ENCODE measurements around the gene THBS2.

The THBS2 gene

GRCh38 chr6:169251371-169251802 lies 2.3 kb downstream of the THBS2 start:
- in situ Hi-C loops (cut with MboI; ENCODE audit: low pct_unique_long_range_greater_than_20kb, low sequenced_read_pairs, unreplicated experiment) = no loop called here
- no peak for TF ChIP-seq CTCF (IDR thresholded peaks at IDR 0.05; ENCODE audit: extremely low read depth, insufficient read depth, missing control alignments)
- DNase-seq (ENCODE audit: low spot score) = no peak

GRCh38 chr6:169250660-169251059 lies 3.0 kb downstream of the THBS2 start:
- no peak for DNase-seq (ENCODE audit: low spot score)
- TF ChIP-seq CTCF (IDR thresholded peaks at IDR 0.05; ENCODE audit: extremely low read depth, insufficient read depth, missing control alignments) = no peak
- in situ Hi-C loops (cut with MboI; ENCODE audit: low pct_unique_long_range_greater_than_20kb, low sequenced_read_pairs, unreplicated experiment) = no loop called here

- no peak for TF ChIP-seq CTCF (IDR thresholded peaks at IDR 0.05; ENCODE audit: extremely low read depth, insufficient read depth, missing control alignments)
- DNase-seq (ENCODE audit: low spot score) = no peak
- in situ Hi-C loops (cut with MboI; ENCODE audit: low pct_unique_long_range_greater_than_20kb, low sequenced_read_pairs, unreplicated experiment) = no loop called here
Measured at GRCh38 chr6:169249057-169249456, 4.6 kb downstream of the THBS2 start.

GRCh38 chr6:169248521-169248971 lies 5.1 kb downstream of the THBS2 start:
- DNase-seq (ENCODE audit: low spot score) = no peak
- in situ Hi-C loops (cut with MboI; ENCODE audit: low pct_unique_long_range_greater_than_20kb, low sequenced_read_pairs, unreplicated experiment) = no loop called here
- no peak for TF ChIP-seq CTCF (IDR thresholded peaks at IDR 0.05; ENCODE audit: extremely low read depth, insufficient read depth, missing control alignments)

- TF ChIP-seq CTCF (IDR thresholded peaks at IDR 0.05; ENCODE audit: extremely low read depth, insufficient read depth, missing control alignments) = no peak
- no peak for DNase-seq (ENCODE audit: low spot score)
- in situ Hi-C loops (cut with MboI; ENCODE audit: low pct_unique_long_range_greater_than_20kb, low sequenced_read_pairs, unreplicated experiment) = no loop called here
Measured at GRCh38 chr6:169247991-169248390, 5.7 kb downstream of the THBS2 start.

GRCh38 chr6:169247419-169247818 lies 6.2 kb downstream of the THBS2 start:
- no peak for TF ChIP-seq CTCF (IDR thresholded peaks at IDR 0.05; ENCODE audit: extremely low read depth, insufficient read depth, missing control alignments)
- in situ Hi-C loops (cut with MboI; ENCODE audit: low pct_unique_long_range_greater_than_20kb, low sequenced_read_pairs, unreplicated experiment) = no loop called here
- no peak for DNase-seq (ENCODE audit: low spot score)

- in situ Hi-C loops (cut with MboI; ENCODE audit: low pct_unique_long_range_greater_than_20kb, low sequenced_read_pairs, unreplicated experiment) = no loop called here
- no peak for DNase-seq (ENCODE audit: low spot score)
- no peak for TF ChIP-seq CTCF (IDR thresholded peaks at IDR 0.05; ENCODE audit: extremely low read depth, insufficient read depth, missing control alignments)
Measured at GRCh38 chr6:169246445-169246844, 7.2 kb downstream of the THBS2 start.
